ENCODE measurements around the gene CAMTA1.

Gene CAMTA1

DNA sequence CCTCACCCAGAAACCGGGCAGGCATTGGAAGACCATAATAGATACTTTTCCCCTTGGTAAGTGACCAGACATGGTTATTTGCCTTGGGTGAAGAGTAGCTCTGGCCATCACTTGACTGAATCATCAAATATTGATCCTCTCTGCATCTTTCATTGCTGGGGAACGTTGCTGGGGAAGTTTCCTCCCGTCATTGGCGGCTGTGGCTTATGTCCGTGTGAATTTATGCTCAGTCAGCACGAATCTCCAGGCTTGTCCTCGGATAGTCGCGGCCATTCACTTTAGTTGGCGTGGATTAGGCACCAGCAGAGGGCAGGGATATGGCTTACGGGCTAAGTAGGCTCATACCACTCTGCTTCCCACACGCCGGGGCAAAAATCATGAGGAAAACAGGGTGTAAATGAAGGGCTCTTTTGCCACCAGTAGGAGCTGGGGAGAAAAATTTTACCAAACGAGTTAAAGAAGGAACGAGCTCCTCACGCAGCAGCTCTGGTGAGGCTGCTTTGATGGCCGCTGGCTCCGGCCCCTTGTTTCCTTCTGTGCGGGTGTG lies 473.4 kb downstream of the CAMTA1 start:
- Histone ChIP-seq H2AFZ (ENCODE audit: low read length) (no peak overlapping the region), H3K9me3 (replicated peaks; ENCODE audit: insufficient read depth, low read length) (no peaks in the 10 kb centered on the region), H3K36me3 (replicated peaks; ENCODE audit: insufficient read depth, low read length) (no peaks in the 10 kb centered on the region), H3K4me3 (ENCODE audit: low read length) (no peak overlapping the region), H3F3A (ENCODE audit: insufficient read depth, low read length) (no peaks in the 10 kb centered on the region), H3K4me2 (ENCODE audit: low read depth, low read length) (no peak overlapping the region), H3K79me2 (ENCODE audit: low read length) (no peaks in the 10 kb centered on the region), H4K20me1 (ENCODE audit: insufficient read depth, low read length) (no peaks in the 10 kb centered on the region), H3K27ac (ENCODE audit: low read length) (no peak overlapping the region), H3K4me1 (ENCODE audit: low read length) (no peaks in the 10 kb centered on the region), H3K27me3 (replicated peaks; ENCODE audit: insufficient read depth, low read length) (peaks cover 96% of the 10 kb centered on the region), H3K9ac (ENCODE audit: low read length) (no peak overlapping the region), H3K9me2 (replicated peaks; ENCODE audit: insufficient read depth, low read length) (no peaks in the 10 kb centered on the region)
- DNase-seq = no peak
- TF ChIP-seq EZH2phosphoT487 (IDR thresholded peaks at IDR 0.05; ENCODE audit: low read length) (no peak), EZH2 (optimal IDR thresholded peaks at IDR 0.05; ENCODE audit: low read depth, low read length) (peak; percentile 56)
- TF ChIP-seq, protein P1, sequence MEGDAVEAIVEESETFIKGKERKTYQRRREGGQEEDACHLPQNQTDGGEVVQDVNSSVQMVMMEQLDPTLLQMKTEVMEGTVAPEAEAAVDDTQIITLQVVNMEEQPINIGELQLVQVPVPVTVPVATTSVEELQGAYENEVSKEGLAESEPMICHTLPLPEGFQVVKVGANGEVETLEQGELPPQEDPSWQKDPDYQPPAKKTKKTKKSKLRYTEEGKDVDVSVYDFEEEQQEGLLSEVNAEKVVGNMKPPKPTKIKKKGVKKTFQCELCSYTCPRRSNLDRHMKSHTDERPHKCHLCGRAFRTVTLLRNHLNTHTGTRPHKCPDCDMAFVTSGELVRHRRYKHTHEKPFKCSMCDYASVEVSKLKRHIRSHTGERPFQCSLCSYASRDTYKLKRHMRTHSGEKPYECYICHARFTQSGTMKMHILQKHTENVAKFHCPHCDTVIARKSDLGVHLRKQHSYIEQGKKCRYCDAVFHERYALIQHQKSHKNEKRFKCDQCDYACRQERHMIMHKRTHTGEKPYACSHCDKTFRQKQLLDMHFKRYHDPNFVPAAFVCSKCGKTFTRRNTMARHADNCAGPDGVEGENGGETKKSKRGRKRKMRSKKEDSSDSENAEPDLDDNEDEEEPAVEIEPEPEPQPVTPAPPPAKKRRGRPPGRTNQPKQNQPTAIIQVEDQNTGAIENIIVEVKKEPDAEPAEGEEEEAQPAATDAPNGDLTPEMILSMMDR (IDR thresholded peaks at IDR 0.05; ENCODE audit: low read length) = no peak

DNA sequence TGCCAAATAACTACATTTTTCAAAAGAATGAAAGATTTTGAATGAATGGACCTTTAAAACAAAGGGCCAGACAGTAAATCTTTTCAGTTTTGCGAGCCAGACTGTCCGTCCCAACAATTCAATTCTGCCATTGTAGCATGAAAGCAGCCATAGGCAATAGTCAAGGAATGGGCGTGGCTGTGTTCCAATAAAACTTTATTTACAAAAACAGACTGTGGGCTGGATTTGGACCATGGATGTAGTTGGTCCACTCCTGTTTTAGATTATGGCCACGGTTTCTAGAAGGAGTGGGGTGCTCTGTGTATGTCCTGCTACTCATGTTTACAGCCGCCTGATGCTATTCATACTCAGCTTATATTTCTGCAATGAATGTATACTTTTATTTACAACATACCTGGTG lies 474.7 kb downstream of the CAMTA1 start:
- Histone ChIP-seq H3K4me3 (ENCODE audit: low read length) (no peak overlapping the region), H3K9me2 (replicated peaks; ENCODE audit: insufficient read depth, low read length) (no peaks in the 10 kb centered on the region), H4K20me1 (ENCODE audit: insufficient read depth, low read length) (no peaks in the 10 kb centered on the region), H3K27me3 (replicated peaks; ENCODE audit: insufficient read depth, low read length) (peaks cover 96% of the 10 kb centered on the region), H3K27ac (ENCODE audit: low read length) (no peak overlapping the region), H3K9ac (ENCODE audit: low read length) (no peak overlapping the region), H2AFZ (ENCODE audit: low read length) (no peak overlapping the region), H3K4me2 (ENCODE audit: low read depth, low read length) (no peak overlapping the region), H3K36me3 (replicated peaks; ENCODE audit: insufficient read depth, low read length) (no peaks in the 10 kb centered on the region), H3K4me1 (ENCODE audit: low read length) (no peaks in the 10 kb centered on the region), H3K9me3 (replicated peaks; ENCODE audit: insufficient read depth, low read length) (no peaks in the 10 kb centered on the region), H3K79me2 (ENCODE audit: low read length) (no peaks in the 10 kb centered on the region), H3F3A (ENCODE audit: insufficient read depth, low read length) (no peaks in the 10 kb centered on the region)
- TF ChIP-seq, protein P1 (IDR thresholded peaks at IDR 0.05; ENCODE audit: low read length) = no peak
- TF ChIP-seq EZH2phosphoT487 (IDR thresholded peaks at IDR 0.05; ENCODE audit: low read length) = no peak
- TF ChIP-seq EZH2 (optimal IDR thresholded peaks at IDR 0.05; ENCODE audit: low read depth, low read length) = no peak
- no peak for DNase-seq

DNA sequence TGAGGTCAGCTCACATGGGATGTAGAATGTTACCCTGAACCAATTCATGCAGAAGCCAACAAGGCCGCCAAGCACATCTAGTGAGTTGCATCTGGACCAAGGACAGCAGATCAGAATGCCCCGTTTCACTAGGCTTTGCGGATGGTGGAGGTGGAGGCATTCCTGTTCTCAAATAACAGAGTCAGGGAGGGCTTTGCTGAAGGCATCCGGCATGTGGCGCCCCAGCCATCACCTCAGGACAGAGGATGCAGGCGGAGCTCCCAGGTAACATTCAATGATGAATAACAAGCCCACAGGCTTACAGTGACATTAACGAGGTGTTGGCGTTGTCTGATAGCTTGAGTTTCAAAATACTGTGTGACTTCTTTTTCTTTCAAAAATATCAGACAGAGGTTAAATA lies 476.2 kb downstream of the CAMTA1 start:
- TF ChIP-seq EZH2phosphoT487 (IDR thresholded peaks at IDR 0.05; ENCODE audit: low read length) (no peak), EZH2 (optimal IDR thresholded peaks at IDR 0.05; ENCODE audit: low read depth, low read length) (no peak)
- TF ChIP-seq, protein P1 (IDR thresholded peaks at IDR 0.05; ENCODE audit: low read length) = no peak
- Histone ChIP-seq H3K79me2 (ENCODE audit: low read length) (no peaks in the 10 kb centered on the region), H3K27ac (ENCODE audit: low read length) (no peak overlapping the region)

More for the DNA sequence above, 476.2 kb downstream of the CAMTA1 start:
- no peaks in the 10 kb centered on the region for H3K9me3 ChIP-seq (replicated peaks; ENCODE audit: insufficient read depth, low read length)
- DNase-seq = no peak
- no peak overlapping the region for H3K9ac ChIP-seq (ENCODE audit: low read length)
- H3K9me2 ChIP-seq (replicated peaks; ENCODE audit: insufficient read depth, low read length) = no peaks in the 10 kb centered on the region
- no peaks in the 10 kb centered on the region for H4K20me1 ChIP-seq (ENCODE audit: insufficient read depth, low read length)
- H3K4me3 ChIP-seq (ENCODE audit: low read length) = no peak overlapping the region
- no peaks in the 10 kb centered on the region for H3K4me1 ChIP-seq (ENCODE audit: low read length)
- no peak overlapping the region for H2AFZ ChIP-seq (ENCODE audit: low read length)
- peaks cover 96% of the 10 kb centered on the region for H3K27me3 ChIP-seq (replicated peaks; ENCODE audit: insufficient read depth, low read length)
- H3F3A ChIP-seq (ENCODE audit: insufficient read depth, low read length) = no peaks in the 10 kb centered on the region
- H3K4me2 ChIP-seq (ENCODE audit: low read depth, low read length) = no peak overlapping the region
- H3K36me3 ChIP-seq (replicated peaks; ENCODE audit: insufficient read depth, low read length) = no peaks in the 10 kb centered on the region
